Neutrophil (primary cell): ENCODE results near the gene TMEM97.
A peak's percentile ranks its signal among the peaks of the same experiment; 100 is the strongest.

Experiments used
- H3K27ac ChIP-seq: fragments of 200-600 bp; sonication (generic); 2 replicates; pipeline ENCODE4 v1.5.1; 2016; ENCODE audit warnings: mild to moderate bottlenecking, moderate library complexity
- H3K27me3 ChIP-seq: fragments of 200-600 bp; sonication (generic); 2 replicates; pipeline ENCODE4 v1.6.0; 2016; ENCODE audit warnings: mild to moderate bottlenecking
- H3K36me3 ChIP-seq: fragments of 200-600 bp; sonication (generic); 2 replicates; pipeline ENCODE4 v1.5.1; 2017
- H3K4me1 ChIP-seq, 2 experiments: fragments of 200-600 bp in 1 of 2; sonication (generic) in 1 of 2; 1 replicate in 1 of 2; 2 replicates in 1 of 2; pipeline versions ENCODE4 v1.5.1 to v1.6.1; 2013 to 2016; ENCODE audit warnings: low read depth in 1 of 2, low read length in 1 of 2, mild to moderate bottlenecking in 1 of 2, moderate library complexity in 1 of 2; ENCODE audit not compliant: control insufficient read depth in 1 of 2, insufficient read depth in 1 of 2
- H3K4me3 ChIP-seq, 2 experiments: fragments of 200-600 bp in 1 of 2; sonication (generic) in 1 of 2; 1 replicate in 1 of 2; 2 replicates in 1 of 2; pipeline ENCODE4 v1.5.1; 2013 to 2016; ENCODE audit warnings: low read depth in 1 of 2, low read length in 1 of 2, mild to moderate bottlenecking in 1 of 2, moderate library complexity in 1 of 2
- H3K9me3 ChIP-seq: fragments of 200-600 bp; sonication (generic); 2 replicates; pipeline ENCODE4 v1.5.1; 2016
- TF ChIP-seq, protein P1 (sequence below): fragments of 200-600 bp; sonication (generic); IDR thresholded peaks from 2 replicates; pipeline ENCODE4 v1.5.1; 2016; ENCODE audit warnings: antibody characterized with exemption

TMEM97 gene

DNA sequence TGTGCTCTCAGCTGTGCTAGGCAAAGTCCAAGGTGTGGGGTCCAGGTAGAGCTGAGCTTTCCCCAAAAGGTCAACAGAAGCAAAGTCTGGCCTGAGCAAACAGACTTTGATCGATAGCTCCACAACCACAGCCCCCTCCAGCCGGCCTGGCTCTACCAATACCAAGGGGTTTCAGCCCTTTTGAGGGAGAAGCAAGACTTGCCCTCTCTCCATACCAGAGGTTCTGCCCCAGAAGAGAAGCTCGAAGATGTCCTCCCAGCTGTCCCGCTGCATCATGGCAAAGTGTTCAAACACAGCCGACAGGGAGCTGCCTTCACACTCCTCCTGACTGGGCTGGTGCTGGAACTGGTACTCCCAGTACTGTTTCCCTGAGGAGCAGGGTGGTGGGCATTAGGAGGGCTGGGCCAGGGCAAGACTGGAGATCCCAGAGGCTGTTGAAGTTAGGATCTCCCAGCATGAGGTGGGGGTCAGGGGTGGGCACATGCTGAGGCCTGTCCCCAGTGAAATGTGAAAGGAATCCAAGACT is 49.4 kb downstream of the TMEM97 start:
- Histone ChIP-seq H3K4me3 (no peak overlapping the region), H3K4me1 (peaks cover 4 to 18% of the 10 kb centered on the region in 2 experiments), H3K9me3 (no peaks in the 10 kb centered on the region), H3K27ac (no peak overlapping the region), H3K27me3 (peaks cover 36% of the 10 kb centered on the region), H3K36me3 (peaks cover 36% of the 10 kb centered on the region)
- TF ChIP-seq, protein P1, sequence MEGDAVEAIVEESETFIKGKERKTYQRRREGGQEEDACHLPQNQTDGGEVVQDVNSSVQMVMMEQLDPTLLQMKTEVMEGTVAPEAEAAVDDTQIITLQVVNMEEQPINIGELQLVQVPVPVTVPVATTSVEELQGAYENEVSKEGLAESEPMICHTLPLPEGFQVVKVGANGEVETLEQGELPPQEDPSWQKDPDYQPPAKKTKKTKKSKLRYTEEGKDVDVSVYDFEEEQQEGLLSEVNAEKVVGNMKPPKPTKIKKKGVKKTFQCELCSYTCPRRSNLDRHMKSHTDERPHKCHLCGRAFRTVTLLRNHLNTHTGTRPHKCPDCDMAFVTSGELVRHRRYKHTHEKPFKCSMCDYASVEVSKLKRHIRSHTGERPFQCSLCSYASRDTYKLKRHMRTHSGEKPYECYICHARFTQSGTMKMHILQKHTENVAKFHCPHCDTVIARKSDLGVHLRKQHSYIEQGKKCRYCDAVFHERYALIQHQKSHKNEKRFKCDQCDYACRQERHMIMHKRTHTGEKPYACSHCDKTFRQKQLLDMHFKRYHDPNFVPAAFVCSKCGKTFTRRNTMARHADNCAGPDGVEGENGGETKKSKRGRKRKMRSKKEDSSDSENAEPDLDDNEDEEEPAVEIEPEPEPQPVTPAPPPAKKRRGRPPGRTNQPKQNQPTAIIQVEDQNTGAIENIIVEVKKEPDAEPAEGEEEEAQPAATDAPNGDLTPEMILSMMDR, result no peak

DNA sequence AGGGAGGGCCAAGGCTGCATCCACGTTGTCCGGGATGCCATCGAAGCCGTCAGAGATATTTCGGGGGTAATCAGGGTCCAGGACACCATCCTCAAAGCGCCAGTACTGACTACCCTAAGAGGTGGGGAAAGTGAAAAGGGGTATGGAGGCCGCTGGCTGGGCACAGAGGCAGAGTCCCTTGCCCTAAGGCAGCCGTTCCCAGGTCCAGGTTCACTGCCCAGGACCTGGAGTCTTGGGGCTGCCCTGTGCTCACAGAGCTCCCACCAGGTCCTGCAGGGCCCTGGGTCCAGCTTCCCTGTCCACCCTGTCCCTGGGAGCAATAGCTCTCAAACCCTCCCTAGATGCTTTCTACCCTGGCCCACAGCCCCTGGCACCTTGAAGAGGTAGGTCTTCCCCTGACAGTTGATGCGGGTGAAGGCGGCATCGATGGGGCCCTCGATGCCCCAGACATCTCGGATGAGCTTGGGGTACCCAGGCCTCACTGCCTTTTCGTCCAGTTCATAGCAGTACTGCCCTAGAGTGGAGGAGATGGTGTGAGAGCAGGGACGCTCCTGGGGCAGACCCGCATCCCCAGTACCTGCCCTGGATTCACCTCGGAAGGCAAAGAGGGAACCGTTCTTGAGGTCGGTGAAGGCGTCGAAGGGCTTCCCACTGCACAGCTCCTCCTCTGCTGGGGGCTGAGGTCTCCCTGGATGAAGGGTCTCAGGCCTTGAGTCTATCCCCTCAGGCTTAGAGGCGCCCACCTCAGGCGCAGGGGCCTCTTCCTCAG is 50.1 kb downstream of the TMEM97 start:
- Histone ChIP-seq H3K4me3 (no peak overlapping the region), H3K27ac (no peak overlapping the region), H3K27me3 (peaks cover 44% of the 10 kb centered on the region), H3K9me3 (no peaks in the 10 kb centered on the region), H3K36me3 (peaks cover 29% of the 10 kb centered on the region), H3K4me1 (peaks cover 4 to 18% of the 10 kb centered on the region in 2 experiments)
- TF ChIP-seq, protein P1, result no peak

DNA sequence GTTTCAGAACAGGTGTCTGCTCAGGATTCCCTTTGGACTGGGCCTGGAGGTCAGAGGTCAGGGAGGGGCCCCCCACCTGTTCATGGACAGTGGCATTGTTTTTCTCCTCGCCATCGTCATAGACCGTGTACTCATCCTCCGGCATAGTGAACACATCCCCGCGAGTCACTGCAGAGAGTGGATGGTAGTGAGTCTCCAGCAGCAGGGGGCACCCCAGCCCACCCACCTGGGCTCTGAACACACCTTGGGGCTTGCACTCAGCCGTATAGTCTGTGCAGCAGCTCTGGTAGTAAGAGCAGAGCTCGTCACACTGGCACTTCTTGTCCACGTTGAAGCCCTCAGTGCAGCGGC is 50.7 kb downstream of the TMEM97 start:
- H3K4me3 ChIP-seq, result no peak overlapping the region
- TF ChIP-seq, protein P1, result no peak
- no peak overlapping the region for H3K27ac ChIP-seq
- no peaks in the 10 kb centered on the region for H3K9me3 ChIP-seq
- H3K36me3 ChIP-seq, result peaks cover 24% of the 10 kb centered on the region
- H3K27me3 ChIP-seq, result peaks cover 49% of the 10 kb centered on the region
- peaks cover 4 to 18% of the 10 kb centered on the region in 2 experiments for H3K4me1 ChIP-seq

DNA sequence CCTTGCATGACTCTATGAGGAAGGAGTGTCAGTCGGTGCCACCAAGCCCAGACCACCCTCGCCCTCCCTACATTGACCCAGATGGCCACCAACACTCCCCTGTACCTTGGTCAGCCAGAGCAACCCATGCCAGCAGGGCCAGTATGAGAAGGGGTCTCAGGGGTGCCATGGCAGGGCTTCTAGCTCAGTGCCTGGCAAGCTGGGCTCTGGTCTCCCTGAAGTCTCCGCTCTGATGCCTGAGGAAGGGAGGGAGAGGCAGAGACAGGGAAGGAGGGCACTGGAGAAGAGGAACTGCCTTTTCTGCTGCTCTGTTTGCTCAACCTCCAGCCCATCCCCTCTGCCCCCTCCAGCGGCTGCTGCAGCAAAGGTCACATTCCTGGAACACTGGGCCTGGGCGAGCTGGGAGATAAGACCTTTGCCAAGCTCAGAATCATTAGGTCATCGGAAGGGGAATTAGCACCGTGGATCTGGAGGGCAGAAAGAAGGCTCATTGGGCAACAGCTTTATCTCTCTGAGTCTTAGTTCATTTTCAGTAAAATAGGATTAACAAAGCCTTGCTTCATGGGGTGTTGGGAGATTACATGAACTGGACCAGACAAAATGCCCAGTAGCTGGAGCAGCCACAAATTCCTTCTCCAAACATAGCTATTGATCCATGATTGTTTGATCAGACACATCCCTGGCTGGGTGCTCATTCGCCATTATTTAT is 51.2 kb downstream of the TMEM97 start, which contains the start of gene VTN:
TSS of gene VTN (minus strand) at position 273 of the 709 bp plus-strand sequence. CDS start at position 169, 104 bp downstream.
- Histone ChIP-seq H3K27me3 (peaks cover 55% of the 10 kb centered on the region), H3K9me3 (no peaks in the 10 kb centered on the region), H3K27ac (no peak within 1 kb of the TSS), H3K4me3 (peak within 1 kb of the TSS; percentile 45 to 67), H3K4me1 (peaks cover 4 to 18% of the 10 kb centered on the region in 2 experiments), H3K36me3 (peaks cover 18% of the 10 kb centered on the region)
- TF ChIP-seq, protein P1, result no peak

DNA sequence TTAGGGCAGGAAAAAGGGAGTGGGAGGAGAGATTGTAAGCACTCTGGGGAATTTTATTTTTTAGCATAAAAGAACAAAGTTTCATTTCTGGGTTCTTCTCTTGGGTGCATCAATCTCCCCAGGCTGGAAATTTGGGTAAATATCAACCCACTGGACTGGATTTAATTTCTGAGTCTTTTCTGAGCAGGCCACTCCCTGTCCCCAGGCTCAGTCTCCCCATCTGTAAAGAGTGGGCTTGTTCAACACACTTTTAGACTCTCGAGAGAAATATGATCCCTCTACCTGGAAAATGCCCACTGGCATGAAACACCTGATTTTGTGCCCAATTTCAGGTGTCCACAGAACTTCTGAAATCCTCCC is 51.7 kb downstream of the TMEM97 start:
- H3K27ac ChIP-seq, result no peak overlapping the region
- peaks cover 59% of the 10 kb centered on the region for H3K27me3 ChIP-seq
- H3K4me1 ChIP-seq, result peaks cover 4 to 18% of the 10 kb centered on the region in 2 experiments
- TF ChIP-seq, protein P1, result no peak
- no peaks in the 10 kb centered on the region for H3K9me3 ChIP-seq
- peak overlapping the region in 1 of 2 experiments; percentile 67 for H3K4me3 ChIP-seq
- H3K36me3 ChIP-seq, result peaks cover 14% of the 10 kb centered on the region
